Measurements from ENCODE around the gene DKC1.

DKC1 gene

GRCh38 chrX:154737136-154737535 lies 25.5 kb upstream of the DKC1 start:
- DNase-seq (ENCODE audit: low read depth), result no peak

- DNase-seq (ENCODE audit: low read depth), result no peak
Measured at GRCh38 chrX:154738011-154738738, 24.5 kb upstream of the DKC1 start.

GRCh38 chrX:154739952-154740465 lies 22.7 kb upstream of the DKC1 start:
- DNase-seq (ENCODE audit: low read depth), result no peak

- DNase-seq (ENCODE audit: low read depth), result no peak
Measured at GRCh38 chrX:154742613-154743012, 20.1 kb upstream of the DKC1 start.

- DNase-seq (ENCODE audit: low read depth), result no peak
Measured at GRCh38 chrX:154748712-154749339, 13.8 kb upstream of the DKC1 start.

- DNase-seq (ENCODE audit: low read depth), result no peak
Measured at GRCh38 chrX:154749856-154750255, 12.8 kb upstream of the DKC1 start.

GRCh38 chrX:154750301-154751202 lies 12.1 kb upstream of the DKC1 start, which contains the start of gene GAB3:
GAB3 (minus strand) TSS chrX:154751077; CDS start chrX:154751025, 52 bp downstream.
- peak; percentile 30 for DNase-seq (ENCODE audit: low read depth)

- DNase-seq (ENCODE audit: low read depth), result no peak
Measured at GRCh38 chrX:154751203-154751668, 11.4 kb upstream of the DKC1 start.

- DNase-seq (ENCODE audit: low read depth), result no peak
Measured at GRCh38 chrX:154751669-154752271, 10.9 kb upstream of the DKC1 start.

- no peak for DNase-seq (ENCODE audit: low read depth)
Measured at GRCh38 chrX:154758696-154759095, 4.0 kb upstream of the DKC1 start.

GRCh38 chrX:154761977-154762536 lies 607 bp upstream of the DKC1 start:
- DNase-seq (ENCODE audit: low read depth), result no peak

GRCh38 chrX:154774622-154775021 lies 12.0 kb downstream of the DKC1 start:
- no peak for DNase-seq (ENCODE audit: low read depth)

- DNase-seq (ENCODE audit: low read depth), result no peak
Measured at GRCh38 chrX:154775419-154776349, 13.0 kb downstream of the DKC1 start.

GRCh38 chrX:154776753-154777152 lies 14.1 kb downstream of the DKC1 start:
- no peak for DNase-seq (ENCODE audit: low read depth)

GRCh38 chrX:154779261-154779660 lies 16.6 kb downstream of the DKC1 start:
- no peak for DNase-seq (ENCODE audit: low read depth)

GRCh38 chrX:154780968-154781367 lies 18.3 kb downstream of the DKC1 start:
- DNase-seq (ENCODE audit: low read depth), result no peak

- no peak for DNase-seq (ENCODE audit: low read depth)
Measured at GRCh38 chrX:154784149-154784995, 21.7 kb downstream of the DKC1 start.

GRCh38 chrX:154785716-154786115 lies 23.1 kb downstream of the DKC1 start:
- no peak for DNase-seq (ENCODE audit: low read depth)

GRCh38 chrX:154791467-154791866 lies 28.8 kb downstream of the DKC1 start:
- DNase-seq (ENCODE audit: low read depth), result no peak

All from activated T-cell treated with anti-CD3 and anti-CD28 coated beads for 48 hours (primary cell).